ENCODE measurements around the gene BABAM2. TPM values are rescaled to one million over a fixed set of nuclear protein-coding genes. Genes with fewer than 3 reads are reported as not detected.

BABAM2 gene
- total and polyA plus RNA-seq, 10 of the 15 experiments (the other 5 are each of a cell fraction or from before 2014, with no cell fraction given) = 30.7 to 59.9 (median 44.5) TPM

GRCh38 chr2:27914041-27914804, 23.7 kb downstream of the BABAM2 start:
- H2AFZ ChIP-seq (ENCODE audit: control insufficient read depth, low read depth, low read length) = no peak overlapping the region
- ChIA-PET CTCF (interaction anchor here (1.0 to 1.6 kb wide), 2 partner anchors 9 to 191 kb away, joined by 3 to 7 read pairs; no protein-coding TSS in a partner anchor), RAD21 (ENCODE audit: unreplicated experiment) (no interaction called here), SMC1A (ENCODE audit: uncharacterized antibody, unreplicated experiment) (interaction anchor here (0.6 to 1.4 kb wide), 3 partner anchors 10 to 31 kb away, joined by 3 read pairs; no protein-coding TSS in a partner anchor), POLR2A (no interaction called here)
- no peak overlapping the region for H3K4me3 ChIP-seq
- no peak overlapping the region for H3K27ac ChIP-seq (ENCODE audit: control insufficient read depth, insufficient read depth)
- H4K20me1 ChIP-seq (ENCODE audit: control insufficient read depth, insufficient read depth) = no peaks in the 10 kb centered on the region
- no peaks in the 10 kb centered on the region for H3K79me2 ChIP-seq (ENCODE audit: control insufficient read depth, insufficient read depth, low read length)
- ATAC-seq (no peak), FAIRE-seq (no peak), DNase-seq (ENCODE audit: low read depth, low spot score) (no peak)
- H3K4me1 ChIP-seq (ENCODE audit: control insufficient read depth, insufficient read depth, low read length) = no peaks in the 10 kb centered on the region
- no peaks in the 10 kb centered on the region for H3K9me3 ChIP-seq (replicated peaks; ENCODE audit: control insufficient read depth, insufficient read depth, low read length)
- intact Hi-C loops (cut with micrococcal nuclease; ENCODE audit: unreplicated experiment) = no loop called here
- no TSS peak for BruUV-seq (replicated peaks)
- H3K27me3 ChIP-seq (replicated peaks in 1 of 2; ENCODE audit: control insufficient read depth in 2 of 2, insufficient read depth in 2 of 2, low read length in 1 of 2) = no peaks in the 10 kb centered on the region
- H3K36me3 ChIP-seq (ENCODE audit: control insufficient read depth in 2 of 2, insufficient read depth in 2 of 2, low read length in 1 of 2) = no peaks in the 10 kb centered on the region
- in situ Hi-C loops (cut with MboI) = no loop called here
- H3K9ac ChIP-seq (ENCODE audit: control insufficient read depth, insufficient read depth, low read length) = no peak overlapping the region
- WGBS (ENCODE audit: insufficient coverage, insufficient replicate concordance, low lambda C conversion rate, missing lambda C conversion rate) = 93% methylated on average over 2 of the region's 2 CpGs
- no peak overlapping the region for H3K4me2 ChIP-seq (ENCODE audit: control insufficient read depth, insufficient read depth)
- TF ChIP-seq EED (IDR thresholded peaks at IDR 0.05; ENCODE audit: low read depth) (no peak), TCF7 (IDR thresholded peaks at IDR 0.05; ENCODE audit: borderline replicate concordance) (no peak), MLLT1 (IDR thresholded peaks at IDR 0.05) (no peak), CBX5 (IDR thresholded peaks at IDR 0.05; ENCODE audit: low read depth) (no peak), SIX5 (IDR thresholded peaks at IDR 0.05; ENCODE audit: low read depth, low read length, severe bottlenecking) (no peak), ESRRA (IDR thresholded peaks at IDR 0.05; ENCODE audit: low read length) (no peak), USF1 (IDR thresholded peaks at IDR 0.05; ENCODE audit: borderline replicate concordance, extremely low read length, insufficient read depth, low read depth, low read length) (no peak), JUNB (IDR thresholded peaks at IDR 0.05) (no peak), BCL11A (IDR thresholded peaks at IDR 0.05; ENCODE audit: low read depth, low read length) (no peak), ZNF622 (IDR thresholded peaks at IDR 0.05) (no peak), RB1 (IDR thresholded peaks at IDR 0.05; ENCODE audit: borderline replicate concordance) (no peak), NR2C2 (IDR thresholded peaks at IDR 0.05; ENCODE audit: borderline replicate concordance, control insufficient read depth, insufficient read length, low read depth) (no peak), SIN3A (IDR thresholded peaks at IDR 0.05; ENCODE audit: low read depth, low read length) (no peak), E4F1 (IDR thresholded peaks at IDR 0.05; ENCODE audit: borderline replicate concordance, partially characterized antibody) (no peak), ZNF687 (IDR thresholded peaks at IDR 0.05) (no peak)
